H1 (cell line): ENCODE data around the gene KLHDC1. TPM values are rescaled to one million over a fixed set of nuclear protein-coding genes. Genes with fewer than 3 reads are reported as not detected.

Source experiments
- CTCF ChIA-PET: fragments of 300-600 bp; sonication (Branson Sonifier 250); formaldehyde crosslinking; loops from one replicate; lab custom pipeline; 2021; ENCODE audit not compliant: partially characterized antibody; lab: Charles Lee
- POLR2A ChIA-PET: fragments of 300-600 bp; sonication (Branson Sonifier 250); formaldehyde crosslinking; loops from one replicate; lab custom pipeline; 2021; ENCODE audit warnings: inconsistent platforms; ENCODE audit not compliant: partially characterized antibody; lab: Charles Lee
- DNase-seq, 2 experiments: peaks; one replicate each; pipeline versions ENCODE4 v3.0.0 to v3.0.0-alpha.2; 2010 to 2022; ENCODE audit warnings: low spot score in 2 of 2, low read depth in 1 of 2, mixed read lengths in 1 of 2
- FAIRE-seq: peaks from 2 replicates; lab custom pipeline; 2011; peaks lifted over from hg19 to GRCh38; lab: Jason Lieb, UNC
- H2AFZ ChIP-seq: 2 replicates; pipeline ENCODE4 v1.8.1; 2012; ENCODE audit warnings: low read length, inconsistent platforms
- H2AK5ac ChIP-seq: 2 replicates; pipeline ENCODE4 v1.6.1; 2013; ENCODE audit warnings: low read depth, low read length
- H2BK120ac ChIP-seq: replicated peaks from 2 replicates; pipeline ENCODE3; 2013; ENCODE audit warnings: low read depth, low read length, inconsistent platforms
- H2BK12ac ChIP-seq: 2 replicates; pipeline ENCODE4 v1.6.1; 2013; ENCODE audit warnings: low read depth, low read length
- H2BK15ac ChIP-seq: 2 replicates; pipeline ENCODE4 v1.6.1; 2013; ENCODE audit warnings: low read length
- H2BK20ac ChIP-seq: 2 replicates; pipeline ENCODE4 v1.6.1; 2013; ENCODE audit warnings: low read length
- H2BK5ac ChIP-seq: 2 replicates; pipeline ENCODE4 v1.6.1; 2013; ENCODE audit warnings: low read depth, low read length
- H3K14ac ChIP-seq: 2 replicates; pipeline ENCODE4 v1.6.1; 2013; ENCODE audit warnings: inconsistent platforms; ENCODE audit not compliant: insufficient read length
- H3K18ac ChIP-seq: 2 replicates; pipeline ENCODE4 v1.6.1; 2013; ENCODE audit warnings: low read length; ENCODE audit errors: extremely low read depth
- H3K23ac ChIP-seq: 2 replicates; pipeline ENCODE4 v1.6.1; 2013; ENCODE audit warnings: inconsistent platforms; ENCODE audit not compliant: insufficient read length
- H3K23me2 ChIP-seq: 2 replicates; pipeline ENCODE4 v1.6.1; 2013; ENCODE audit warnings: low read depth, low read length
- H3K27ac ChIP-seq: 2 replicates; pipeline ENCODE4 v1.6.1; 2011; ENCODE audit warnings: low read depth, low read length, inconsistent platforms
- H3K27me3 ChIP-seq, 4 experiments: replicated peaks in 1 of 4; 1 replicate in 1 of 4; 2 replicates in 3 of 4; pipeline versions ENCODE4 v1.6.1 to v1.8.1; 2011 to 2013; ENCODE audit warnings: low read length in 3 of 4, mild to moderate bottlenecking in 3 of 4, inconsistent platforms in 2 of 4, mixed read lengths in 2 of 4, moderate library complexity in 1 of 4; ENCODE audit not compliant: control insufficient read depth in 3 of 4, insufficient read depth in 3 of 4; ENCODE audit errors: extremely low read depth in 1 of 4
- H3K36me3 ChIP-seq, 4 experiments: 2 replicates each; pipeline versions ENCODE4 v1.6.1 to v1.8.1; 2011 to 2013; ENCODE audit warnings: mild to moderate bottlenecking in 4 of 4, low read length in 3 of 4, moderate library complexity in 2 of 4, control low read depth in 1 of 4, inconsistent platforms in 1 of 4; ENCODE audit not compliant: insufficient read depth in 4 of 4, control insufficient read depth in 2 of 4
- H3K4ac ChIP-seq: replicated peaks from 2 replicates; pipeline ENCODE3; 2013; ENCODE audit warnings: low read length, low read depth, mixed read lengths, inconsistent platforms; ENCODE audit not compliant: insufficient read length
- H3K4me1 ChIP-seq, 4 experiments: replicated peaks in 1 of 4; 1 replicate in 1 of 4; 2 replicates in 3 of 4; pipeline versions ENCODE4 v1.6.1 to v1.8.1; 2011 to 2013; ENCODE audit warnings: low read length in 3 of 4, inconsistent platforms in 2 of 4, mixed read lengths in 1 of 4; ENCODE audit not compliant: insufficient read depth in 4 of 4, control insufficient read depth in 3 of 4
- H3K4me2 ChIP-seq, 2 experiments: 2 replicates each; pipeline versions ENCODE4 v1.6.1 to v1.8.1; 2011 to 2013; ENCODE audit warnings: low read depth in 2 of 2, low read length in 2 of 2, control low read depth in 1 of 2, inconsistent platforms in 1 of 2, mild to moderate bottlenecking in 1 of 2; ENCODE audit not compliant: insufficient read depth in 1 of 2
- H3K4me3 ChIP-seq, 4 experiments: fragments of 200-600, 300-600 bp in 1 of 4; sonication (generic), shearing (Covaris generic), sonication (Bioruptor Twin) in 1 of 4; 2 replicates each; pipeline versions ENCODE4 v1.5.1 to v1.8.1; 2011 to 2016; ENCODE audit warnings: low read length in 4 of 4, low read depth in 3 of 4, control low read depth in 2 of 4, inconsistent platforms in 2 of 4, mild to moderate bottlenecking in 2 of 4, mixed read lengths in 1 of 4, moderate library complexity in 1 of 4; ENCODE audit not compliant: insufficient read depth in 2 of 4; ENCODE audit errors: extremely low read depth in 1 of 4
- H3K56ac ChIP-seq: replicated peaks from 2 replicates; pipeline ENCODE3; 2013; ENCODE audit warnings: low read depth, mild to moderate bottlenecking, mixed read lengths, low read length, inconsistent platforms; ENCODE audit not compliant: insufficient read length
- H3K79me1 ChIP-seq: 2 replicates; pipeline ENCODE4 v1.6.1; 2013; ENCODE audit warnings: low read depth, low read length, control low read depth
- H3K79me2 ChIP-seq, 2 experiments: 2 replicates each; pipeline versions ENCODE4 v1.6.1 to v1.8.1; 2012 to 2013; ENCODE audit warnings: low read length in 2 of 2, mild to moderate bottlenecking in 2 of 2, inconsistent platforms in 1 of 2; ENCODE audit not compliant: insufficient read depth in 2 of 2, control insufficient read depth in 1 of 2
- H3K9ac ChIP-seq, 4 experiments: replicated peaks in 1 of 4; 1 replicate in 1 of 4; 2 replicates in 3 of 4; pipeline versions ENCODE4 v1.6.1 to v1.8.1; 2011 to 2013; ENCODE audit warnings: low read depth in 3 of 4, low read length in 3 of 4, control low read depth in 2 of 4, mild to moderate bottlenecking in 2 of 4, moderate library complexity in 2 of 4, inconsistent platforms in 1 of 4; ENCODE audit errors: extremely low read depth in 1 of 4
- H3K9me3 ChIP-seq, 2 experiments: 2 replicates each; pipeline versions ENCODE4 v1.6.1 to v1.8.1; 2012 to 2013; ENCODE audit warnings: mild to moderate bottlenecking in 2 of 2, moderate library complexity in 2 of 2, control low read depth in 1 of 2, inconsistent platforms in 1 of 2, low read depth in 1 of 2, low read length in 1 of 2, mixed read lengths in 1 of 2; ENCODE audit not compliant: insufficient read depth in 2 of 2
- H4K20me1 ChIP-seq, 2 experiments: replicated peaks in 1 of 2; 2 replicates each; pipeline versions ENCODE3 to v1.8.1; 2011 to 2013; ENCODE audit warnings: inconsistent platforms in 2 of 2, low read length in 2 of 2, mild to moderate bottlenecking in 1 of 2; ENCODE audit not compliant: insufficient read depth in 2 of 2, control insufficient read depth in 1 of 2
- H4K5ac ChIP-seq: 2 replicates; pipeline ENCODE4 v1.6.1; 2013; ENCODE audit warnings: low read length, low read depth, mixed read lengths, inconsistent platforms; ENCODE audit not compliant: insufficient read length
- H4K8ac ChIP-seq: 2 replicates; pipeline ENCODE4 v1.8.0; 2013; ENCODE audit warnings: mild to moderate bottlenecking, moderate library complexity, low read length, inconsistent platforms; ENCODE audit not compliant: insufficient read depth; ENCODE audit errors: extremely low read depth
- H4K91ac ChIP-seq: replicated peaks from 2 replicates; pipeline ENCODE3; 2013; ENCODE audit warnings: low read length, mixed read lengths, inconsistent platforms; ENCODE audit not compliant: insufficient read length
- CBX5 ChIP-seq: fragments of 300-800, 300-1000 bp; sonication (generic); IDR thresholded peaks from 2 replicates; pipeline ENCODE4 v1.7.1; 2016; ENCODE audit warnings: antibody characterized with exemption, low read length, low read depth
- CBX8 ChIP-seq: fragments of 300-800, 300-1000 bp; sonication (generic); IDR thresholded peaks from 2 replicates; pipeline ENCODE4 v1.7.1; 2016; ENCODE audit warnings: low read depth, low read length, borderline replicate concordance
- CTCF ChIP-seq, 3 experiments: IDR thresholded peaks; 1 replicate in 2 of 3; 2 replicates in 1 of 3; pipeline versions ENCODE4 v1.5.1 to v1.6.1; 2011; ENCODE audit warnings: low read length in 3 of 3, mild to moderate bottlenecking in 3 of 3, inconsistent platforms in 2 of 3, low read depth in 1 of 3, moderate library complexity in 1 of 3; ENCODE audit not compliant: insufficient read depth in 1 of 3; ENCODE audit errors: control extremely low read depth in 1 of 3
- EZH2 ChIP-seq: fragments of 200-600 bp; sonication (generic); IDR thresholded peaks from 2 replicates; pipeline ENCODE4 v1.7.1; 2012; ENCODE audit warnings: low read depth, mild to moderate bottlenecking, moderate library complexity, low read length, inconsistent platforms; ENCODE audit not compliant: severe bottlenecking
- GTF2F1 ChIP-seq: IDR thresholded peaks from 2 replicates; pipeline ENCODE4 v1.6.1; 2012; ENCODE audit warnings: low read depth, low read length, improper control_type of control experiment, borderline replicate concordance
- MAFK ChIP-seq: IDR thresholded peaks from 2 replicates; pipeline ENCODE4 v1.6.1; 2012; ENCODE audit warnings: low read depth, mild to moderate bottlenecking, improper control_type of control experiment, low read length
- NANOG ChIP-seq: IDR thresholded peaks from 2 replicates; pipeline ENCODE4 v1.6.1; 2011; ENCODE audit warnings: low read length, low read depth, mild to moderate bottlenecking, inconsistent platforms; ENCODE audit not compliant: insufficient read depth, poor library complexity, severe bottlenecking
- PHF8 ChIP-seq: fragments of 200-600 bp; sonication (generic); conservative IDR thresholded peaks from 2 replicates; pipeline ENCODE4 v1.7.1; 2012; ENCODE audit warnings: low read depth, mild to moderate bottlenecking, inconsistent platforms, low read length, moderate library complexity
- RAD21 ChIP-seq, 2 experiments: IDR thresholded peaks in 1 of 2; conservative IDR thresholded peaks in 1 of 2; 2 replicates each; pipeline ENCODE4 v1.6.1; 2011; ENCODE audit warnings: low read depth in 2 of 2, low read length in 2 of 2, improper control_type of control experiment in 1 of 2, inconsistent platforms in 1 of 2, mild to moderate bottlenecking in 1 of 2, moderate library complexity in 1 of 2
- RFX5 ChIP-seq: IDR thresholded peaks from 2 replicates; pipeline ENCODE4 v1.6.1; 2011; ENCODE audit warnings: low read depth, low read length, improper control_type of control experiment, borderline replicate concordance
- SP4 ChIP-seq: IDR thresholded peaks from 2 replicates; pipeline ENCODE4 v1.6.1; 2012; ENCODE audit warnings: low read length, inconsistent platforms
- TAF1 ChIP-seq: IDR thresholded peaks from 2 replicates; pipeline ENCODE4 v1.6.1; 2011; ENCODE audit warnings: mild to moderate bottlenecking, low read depth, low read length
- WGBS, 2 experiments: shearing (Covaris generic) in 1 of 2; methylation state at CpG; one replicate each; pipeline versions ENCODE4 v1.1.6 to v1.1.7; 2013 to 2015; ENCODE audit warnings: low lambda C conversion rate in 2 of 2, mixed read lengths in 2 of 2, inconsistent platforms in 1 of 2, low coverage in 1 of 2, missing lambda C conversion rate in 1 of 2; ENCODE audit not compliant: insufficient replicate concordance in 2 of 2, insufficient coverage in 1 of 2, insufficient read length in 1 of 2; ENCODE audit errors: extremely low coverage in 1 of 2, missing lambda C conversion rate in 1 of 2; 5-methylcytosine and 5-hydroxymethylcytosine counted together
- polyA plus RNA-seq, 7 experiments: library from polyadenylated mRNA; depleted of rRNA in 3 of 7; stranded (reverse) in 5 of 7; unstranded in 2 of 7; fragments of >200 nt in 5 of 7; fragments of 200-250 nt in 2 of 7; gene quantifications; 1 replicate in 5 of 7; 2 replicates in 1 of 7; 4 replicates in 1 of 7; pipeline versions ENCODE4 v1.2.1 to v1.2.3, GENCODE V29; 2011 to 2013; ENCODE audit warnings: missing spikeins in 2 of 7, mixed read lengths in 2 of 7
- total RNA-seq: library from RNA; stranded (reverse); fragmentation: NEBNext Ultra II Directional; extraction: Animal tissue kit (Norgen Biotek cat#: 25700); gene quantifications from 2 replicates; pipeline ENCODE4 v1.2.1, GENCODE V29; 2021

The KLHDC1 gene
- total and polyA plus RNA-seq, 2 of the 8 experiments (the other 6 are each of a cell fraction or from before 2014, with no cell fraction given) = 0.08 TPM; not detected in 1

GRCh38 chr14:49654511-49654910 is 38.4 kb upstream of the KLHDC1 start:
- H3K18ac ChIP-seq = no peak overlapping the region
- TF ChIP-seq NANOG (no peak), MAFK (no peak), EZH2 (no peak), RFX5 (no peak), TAF1 (no peak), CTCF (IDR thresholded peaks at IDR 0.05; ENCODE audit: control extremely low read depth in 1 of 3, insufficient read depth in 1 of 3, low read depth in 1 of 3, low read length in 3 of 3) (no peak), PHF8 (no peak), CBX5 (no peak), SP4 (no peak), RAD21 (IDR thresholded peaks at IDR 0.05 in 1 of 2, conservative IDR thresholded peaks at IDR 0.05 in 1 of 2; ENCODE audit: low read depth in 2 of 2, low read length in 2 of 2) (no peak), CBX8 (no peak), GTF2F1 (no peak)
- H2AFZ ChIP-seq = no peak overlapping the region
- no peaks in the 10 kb centered on the region for H3K23me2 ChIP-seq
- no peak overlapping the region for H3K23ac ChIP-seq
- H2BK12ac ChIP-seq = no peak overlapping the region
- H3K79me2 ChIP-seq = no peaks in the 10 kb centered on the region
- H2BK20ac ChIP-seq = no peak overlapping the region
- H3K27me3 ChIP-seq = no peaks in the 10 kb centered on the region
- DNase-seq = no peak
- CTCF ChIA-PET = no interaction called here
- no peak for FAIRE-seq
- no peaks in the 10 kb centered on the region for H4K20me1 ChIP-seq
- H3K9ac ChIP-seq = no peak overlapping the region
- H3K14ac ChIP-seq = no peak overlapping the region
- no peak overlapping the region for H2AK5ac ChIP-seq
- no peak overlapping the region for H2BK5ac ChIP-seq
- H3K56ac ChIP-seq = no peak overlapping the region
- no peak overlapping the region for H4K5ac ChIP-seq
- H3K36me3 ChIP-seq = peaks cover 0 to 25% (median 7%) of the 10 kb centered on the region in 4 experiments; a peak in 6 of 8 replicates
- no peak overlapping the region for H3K27ac ChIP-seq
- H2BK15ac ChIP-seq = no peak overlapping the region
- WGBS, 2 experiments = 94% methylated on average over 3 of the region's 3 CpGs; no CpG with 5 or more reads in 1 of the 2 experiments
- no peak overlapping the region for H4K91ac ChIP-seq
- H3K4me2 ChIP-seq = no peak overlapping the region
- no peak overlapping the region for H3K4ac ChIP-seq
- H3K9me3 ChIP-seq = no peaks in the 10 kb centered on the region
- no peaks in the 10 kb centered on the region for H3K4me1 ChIP-seq
- H2BK120ac ChIP-seq = no peak overlapping the region
- H3K4me3 ChIP-seq = no peak overlapping the region
- H3K79me1 ChIP-seq = no peaks in the 10 kb centered on the region
- POLR2A ChIA-PET = no interaction called here
- H4K8ac ChIP-seq = no peak overlapping the region
